GM18909 (cell line): Measurements from ENCODE around the gene USP13.

Source experiments
- ATAC-seq: cut with Tn5 transposase; IDR thresholded peaks from one replicate; pipeline ENCODE4 v1.9.1; 2021; ENCODE audit warnings: mild to moderate bottlenecking; ENCODE audit not compliant: unreplicated experiment, poor library complexity

The USP13 gene

DNA sequence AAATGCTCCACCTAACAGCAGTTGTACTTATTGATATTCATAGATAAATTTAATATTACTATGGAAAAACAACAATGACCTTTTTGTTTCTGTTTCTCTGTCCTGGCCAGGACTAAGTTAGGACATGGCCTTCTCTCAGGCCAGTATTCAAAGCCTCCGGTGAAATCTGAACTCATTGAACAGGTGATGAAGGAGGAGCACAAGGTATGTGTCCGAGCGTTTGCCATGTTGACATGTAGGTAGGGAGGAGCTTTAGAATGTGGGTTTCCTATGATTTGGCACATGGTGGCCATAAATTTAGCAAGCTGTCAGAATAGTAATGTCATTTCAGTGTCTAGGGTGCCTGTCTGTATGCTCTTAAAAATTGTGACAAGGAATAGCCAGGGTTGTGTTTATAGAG, 77.7 kb downstream of the USP13 start:
- ATAC-seq, result no peak

- ATAC-seq, result no peak
Observed at GRCh38 chr3:179731544-179731943, 78.7 kb downstream of the USP13 start.

- ATAC-seq, result no peak
Observed at GRCh38 chr3:179732661-179733348, 80.0 kb downstream of the USP13 start.

- ATAC-seq, result no peak
Observed at GRCh38 chr3:179733797-179734196, 81.0 kb downstream of the USP13 start.

GRCh38 chr3:179734497-179735281, 81.8 kb downstream of the USP13 start:
- no peak for ATAC-seq

- no peak for ATAC-seq
Observed at GRCh38 chr3:179735321-179735720, 82.5 kb downstream of the USP13 start.

- ATAC-seq, result no peak
Observed at GRCh38 chr3:179738998-179739397, 86.2 kb downstream of the USP13 start.

- ATAC-seq, result no peak
Observed at GRCh38 chr3:179739816-179740594, 87.2 kb downstream of the USP13 start.

DNA sequence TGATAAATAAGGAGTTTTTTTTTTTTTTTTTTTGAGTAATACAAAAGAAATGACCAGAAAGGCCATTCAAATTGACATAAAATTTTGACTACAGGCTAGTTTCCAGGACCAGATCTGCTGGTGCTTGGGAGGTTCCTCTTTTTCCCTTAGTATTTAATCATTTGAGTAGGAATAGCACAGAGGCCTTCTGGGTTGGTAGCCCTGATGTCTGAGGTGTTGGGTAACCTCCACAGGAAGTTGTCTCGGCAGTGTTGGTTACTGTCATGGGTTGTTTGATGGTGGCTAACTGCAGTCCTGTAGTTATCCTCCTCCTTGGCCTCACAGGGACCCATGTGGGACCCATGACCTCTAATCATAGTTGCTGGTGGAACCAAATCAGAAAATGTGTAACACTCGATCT, 91.1 kb downstream of the USP13 start:
- no peak for ATAC-seq

DNA sequence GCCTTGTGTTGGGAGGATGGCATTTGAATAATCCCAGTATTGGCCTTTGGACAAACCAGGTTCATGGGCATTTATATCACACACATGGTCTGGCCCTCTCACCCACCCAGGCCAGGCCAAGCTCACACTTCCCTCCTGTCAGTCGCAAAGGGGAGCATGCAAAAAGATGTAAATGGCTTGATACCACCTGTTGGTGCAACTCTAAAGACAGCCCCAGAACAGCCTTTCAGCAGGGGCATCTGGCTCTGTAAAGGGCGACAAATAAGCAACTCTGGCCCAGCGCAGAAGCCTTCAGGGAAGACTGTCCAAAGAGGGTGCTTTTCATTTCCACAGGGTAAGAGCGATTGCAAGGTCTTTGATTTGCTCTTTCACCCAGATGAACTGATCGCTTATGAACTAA, 91.8 kb downstream of the USP13 start:
- ATAC-seq, result no peak

DNA sequence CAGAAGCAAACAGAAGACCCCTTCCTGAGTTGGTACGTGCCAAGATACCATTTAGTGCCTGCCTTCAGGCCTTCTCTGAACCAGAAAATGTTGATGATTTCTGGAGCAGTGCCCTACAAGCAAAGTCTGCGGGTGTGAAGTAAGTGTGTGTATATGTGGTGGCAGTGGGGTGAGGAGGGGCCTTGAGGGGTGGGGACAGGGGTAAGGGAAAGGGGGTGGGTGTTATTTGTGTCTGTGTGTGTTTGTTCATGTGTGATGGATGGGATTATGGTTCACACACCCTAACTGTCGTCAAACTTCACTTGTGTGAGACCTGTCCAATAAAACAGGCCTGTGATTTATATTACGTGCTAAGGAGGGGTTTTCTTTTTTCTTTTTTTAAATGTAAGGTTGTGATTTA, 92.2 kb downstream of the USP13 start:
- no peak for ATAC-seq

DNA sequence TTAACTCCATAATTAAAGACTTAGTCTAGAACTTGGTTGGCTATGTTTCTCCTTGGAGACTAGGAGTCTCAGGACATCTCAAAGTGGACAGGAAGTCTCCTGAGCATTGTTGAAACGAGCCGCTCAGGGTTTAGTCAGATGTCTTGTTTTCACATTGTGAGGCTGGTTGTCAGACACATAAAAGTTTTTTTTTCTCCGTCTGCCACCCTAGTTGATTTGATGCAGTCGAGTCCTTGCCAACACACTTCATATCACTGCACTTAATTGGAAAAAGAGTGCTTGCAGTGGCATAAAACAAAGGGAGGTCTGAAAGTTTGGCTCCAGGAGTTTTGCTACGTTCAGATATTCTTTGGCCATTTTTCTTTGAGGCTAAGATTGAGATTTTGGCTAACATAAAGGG, 92.9 kb downstream of the USP13 start:
- no peak for ATAC-seq

DNA sequence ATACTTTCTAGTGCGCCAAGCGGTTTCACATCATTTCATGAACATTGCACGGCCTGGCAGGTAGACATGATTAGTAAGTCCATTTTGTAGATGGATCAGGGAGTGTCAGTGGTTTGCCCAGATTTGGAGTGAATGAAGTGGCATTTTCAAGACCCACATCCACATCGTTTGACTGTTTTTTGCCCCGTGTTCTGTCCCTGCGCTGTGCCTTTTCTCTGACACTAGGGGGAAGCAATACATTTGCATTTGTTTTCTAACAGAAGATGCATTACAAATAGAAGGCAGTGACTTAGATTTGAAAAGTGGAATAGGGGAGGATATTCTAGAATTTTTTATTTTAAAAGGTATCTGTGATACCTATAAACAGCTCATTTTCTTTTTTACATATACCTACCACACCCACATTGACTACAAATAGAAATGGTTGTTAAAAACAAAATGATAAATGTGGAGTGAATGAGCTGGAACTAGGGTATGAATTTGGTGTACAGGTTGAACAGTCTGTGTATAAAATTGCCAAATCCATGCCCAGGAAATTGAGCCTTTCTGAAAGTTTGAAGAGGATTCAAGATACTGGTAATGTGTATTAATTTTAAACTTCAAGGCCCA, 98.0 kb downstream of the USP13 start:
- ATAC-seq, result peak; percentile 50

DNA sequence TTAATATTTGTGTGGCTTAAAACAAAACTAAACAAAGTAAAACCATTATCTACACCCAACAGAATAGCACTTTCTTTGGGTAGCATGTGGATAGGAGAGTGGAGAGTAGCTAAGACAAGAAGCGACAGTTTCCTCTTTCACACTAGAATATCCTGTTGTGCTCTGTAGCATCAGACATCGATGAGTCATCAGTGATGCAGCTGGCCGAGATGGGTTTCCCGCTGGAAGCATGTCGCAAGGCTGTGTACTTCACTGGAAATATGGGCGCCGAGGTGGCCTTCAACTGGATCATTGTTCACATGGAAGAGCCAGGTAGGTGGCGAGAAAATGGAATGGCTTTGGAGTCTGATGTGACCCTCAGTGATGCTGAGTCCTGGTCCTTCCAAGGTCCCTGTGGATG, 108.1 kb downstream of the USP13 start:
- no peak for ATAC-seq

GRCh38 chr3:179765396-179765795, 112.6 kb downstream of the USP13 start:
- no peak for ATAC-seq

DNA sequence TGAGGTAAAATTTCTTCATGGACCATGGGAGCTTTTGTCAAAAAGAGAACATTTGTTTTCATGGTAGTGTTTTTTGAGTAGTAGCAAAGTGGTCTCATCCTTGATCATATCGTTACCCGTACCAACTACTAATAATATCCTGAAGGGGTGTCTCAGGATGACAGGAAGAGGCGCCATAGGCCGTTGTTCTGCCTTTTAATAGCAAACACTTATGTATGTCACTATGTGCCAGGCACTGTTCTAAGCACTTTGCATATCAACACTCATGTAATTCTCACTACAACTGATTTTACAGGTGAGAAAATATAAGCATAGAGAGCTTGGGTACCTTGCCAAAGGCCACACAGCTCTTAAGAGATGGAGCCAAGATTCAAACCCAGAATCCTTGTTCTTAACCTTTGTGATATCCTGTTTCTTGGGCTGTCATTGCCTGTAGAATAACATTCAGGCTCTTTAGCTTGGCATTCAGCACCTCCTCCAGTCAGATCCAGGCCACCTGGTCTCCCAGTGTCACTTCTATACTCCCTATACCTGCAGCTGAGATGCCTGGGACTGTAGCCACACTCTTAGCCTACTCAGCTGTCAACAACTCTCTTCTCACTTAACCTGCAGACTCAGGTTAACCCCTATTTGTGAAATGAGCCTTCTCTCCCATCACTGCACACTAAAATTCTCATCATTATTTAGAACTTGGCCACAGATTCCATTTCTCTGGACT, 113.7 kb downstream of the USP13 start:
- no peak for ATAC-seq

- ATAC-seq, result no peak
Observed at GRCh38 chr3:179768080-179768479, 115.2 kb downstream of the USP13 start.

DNA sequence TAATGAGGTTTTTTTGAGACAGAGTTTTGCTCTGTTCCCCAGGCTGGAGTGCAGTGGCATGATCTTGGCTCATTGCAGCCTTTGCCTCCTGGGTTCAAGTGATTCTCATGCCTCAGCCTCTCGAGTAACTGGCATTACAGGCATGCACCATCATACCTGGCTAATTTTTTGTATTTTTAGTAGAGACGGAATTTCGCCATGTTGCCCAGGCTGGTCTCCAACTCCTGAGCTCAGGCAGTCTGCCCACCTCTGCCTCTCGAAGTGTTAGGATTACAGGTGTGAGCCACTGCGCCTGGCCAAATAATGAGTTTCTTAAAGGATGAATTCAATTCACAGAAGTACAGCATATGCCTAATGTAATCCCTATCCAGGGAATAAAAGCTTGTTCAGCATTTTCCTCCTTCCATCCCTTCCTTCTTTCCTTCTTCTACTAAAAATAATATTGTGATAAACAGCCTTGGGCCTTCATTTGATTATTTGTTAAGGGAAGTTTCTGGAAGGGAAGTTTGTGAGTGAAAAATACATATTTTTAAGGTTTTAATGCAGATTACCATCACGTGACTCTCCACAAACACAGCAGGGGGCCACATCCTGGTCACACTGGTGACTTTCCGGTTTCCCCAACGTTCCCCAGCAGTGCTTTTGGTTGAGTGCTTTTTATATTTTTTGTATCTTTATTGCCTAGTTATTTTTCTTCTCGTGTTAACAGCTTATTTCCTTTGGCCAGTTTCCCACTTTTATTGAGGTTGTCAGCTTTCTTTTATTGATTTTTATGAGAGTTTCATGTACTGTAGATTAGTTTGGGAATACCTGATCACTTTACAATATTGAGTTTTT, 116.8 kb downstream of the USP13 start:
- ATAC-seq, result no peak

DNA sequence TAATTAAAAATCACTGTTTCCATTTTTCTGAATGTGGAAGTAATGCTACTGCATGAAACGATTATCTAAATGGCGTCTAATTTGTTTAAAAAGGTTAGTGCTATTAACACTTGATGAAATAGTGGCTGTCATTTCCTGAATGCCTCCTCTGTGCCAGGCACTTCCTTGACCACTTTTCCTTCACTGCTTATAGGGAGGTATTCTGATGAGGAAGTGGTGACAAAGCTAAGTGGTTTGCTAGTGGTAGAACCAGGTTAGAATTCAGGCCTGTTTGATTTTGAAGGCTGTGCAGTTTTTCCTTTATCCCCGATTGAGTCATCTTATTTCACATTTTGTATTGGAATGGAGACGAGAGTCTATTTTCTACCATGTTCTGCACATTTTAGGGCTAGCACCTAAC, 119.0 kb downstream of the USP13 start:
- ATAC-seq, result no peak
